Left colon (tissue), 2 donors: Measurements from ENCODE around the gene C12orf42. TPM values are rescaled to one million over a fixed set of nuclear protein-coding genes. Genes with fewer than 3 reads are reported as not detected.

Experiments used
- ATAC-seq: fragments of 200-7000 bp; cut with Tn5 transposase; one replicate; pipeline ENCODE4 v1.9.1; 2020; ENCODE audit warnings: mild to moderate bottlenecking, moderate library complexity
- DNase-seq, 2 donors: peaks; one replicate each; pipeline ENCODE4 v3.0.0-alpha.2; 2020
- intact Hi-C, 2 donors: fragments of 100-400 bp; cut with DNase I in 1 of 2; cut with micrococcal nuclease in 1 of 2; formaldehyde crosslinking; loops; one replicate each; pipeline versions ENCODE4 v1.11.2 to v1.14.0; 2022; cut with DNase I, micrococcal nuclease
- total RNA-seq, 2 donors: library from RNA; stranded (reverse); fragmentation: NEBNext Ultra II Directional; extraction: Animal tissue kit (Norgen Biotek cat#: 25700); gene quantifications; one replicate each; pipeline ENCODE4 v1.2.1, GENCODE V29; 2021
- donor health status: DM: no; HTN: no; CAD: no.
- donor health status: DM: yes; HTN: yes; CAD: no.

C12orf42 gene
- total RNA-seq, 2 donors from 2014 or later: not detected

DNA sequence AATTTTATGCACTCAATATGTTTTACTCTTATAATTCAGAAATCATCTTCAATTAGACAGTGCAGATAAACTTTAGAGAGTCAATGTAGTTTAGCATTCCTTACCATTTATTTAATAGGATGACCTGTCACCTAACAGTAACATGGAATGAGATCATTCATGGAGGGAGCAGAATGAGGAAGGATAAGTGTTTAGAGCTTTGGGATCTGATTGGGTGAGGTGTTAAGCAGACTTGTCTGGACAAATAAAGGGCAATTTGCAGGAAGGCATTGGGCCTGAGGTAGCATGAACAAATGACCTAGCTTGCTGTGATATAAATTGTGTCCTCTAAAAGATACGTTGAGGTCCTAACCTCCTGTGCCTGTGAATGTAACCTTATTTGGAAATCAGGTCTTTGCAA is 187.4 kb downstream of the C12orf42 start:
- ATAC-seq (peak; percentile 35), DNase-seq (no peak)
- intact Hi-C loops: no loop called here

DNA sequence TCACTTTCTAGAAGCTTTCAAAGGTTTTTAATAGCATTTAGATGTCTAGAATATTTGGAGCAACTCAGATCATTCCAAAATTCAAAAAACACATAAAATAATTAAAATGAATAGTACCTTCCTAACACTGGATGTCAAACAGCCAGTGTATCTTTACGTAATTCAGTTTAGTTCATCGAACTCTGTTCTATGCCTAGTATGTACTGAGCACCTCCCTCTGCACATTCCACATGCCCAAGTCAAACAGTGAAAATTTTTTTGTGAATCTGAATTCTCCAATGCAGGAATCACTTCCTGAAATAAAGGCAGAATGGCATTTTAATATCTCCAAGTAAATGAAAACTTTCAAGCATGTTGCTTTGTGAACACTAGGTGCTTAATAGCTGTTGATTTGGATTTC is 192.3 kb downstream of the C12orf42 start:
- intact Hi-C loops: no loop called here
- ATAC-seq: no peak
- no peak for DNase-seq

DNA sequence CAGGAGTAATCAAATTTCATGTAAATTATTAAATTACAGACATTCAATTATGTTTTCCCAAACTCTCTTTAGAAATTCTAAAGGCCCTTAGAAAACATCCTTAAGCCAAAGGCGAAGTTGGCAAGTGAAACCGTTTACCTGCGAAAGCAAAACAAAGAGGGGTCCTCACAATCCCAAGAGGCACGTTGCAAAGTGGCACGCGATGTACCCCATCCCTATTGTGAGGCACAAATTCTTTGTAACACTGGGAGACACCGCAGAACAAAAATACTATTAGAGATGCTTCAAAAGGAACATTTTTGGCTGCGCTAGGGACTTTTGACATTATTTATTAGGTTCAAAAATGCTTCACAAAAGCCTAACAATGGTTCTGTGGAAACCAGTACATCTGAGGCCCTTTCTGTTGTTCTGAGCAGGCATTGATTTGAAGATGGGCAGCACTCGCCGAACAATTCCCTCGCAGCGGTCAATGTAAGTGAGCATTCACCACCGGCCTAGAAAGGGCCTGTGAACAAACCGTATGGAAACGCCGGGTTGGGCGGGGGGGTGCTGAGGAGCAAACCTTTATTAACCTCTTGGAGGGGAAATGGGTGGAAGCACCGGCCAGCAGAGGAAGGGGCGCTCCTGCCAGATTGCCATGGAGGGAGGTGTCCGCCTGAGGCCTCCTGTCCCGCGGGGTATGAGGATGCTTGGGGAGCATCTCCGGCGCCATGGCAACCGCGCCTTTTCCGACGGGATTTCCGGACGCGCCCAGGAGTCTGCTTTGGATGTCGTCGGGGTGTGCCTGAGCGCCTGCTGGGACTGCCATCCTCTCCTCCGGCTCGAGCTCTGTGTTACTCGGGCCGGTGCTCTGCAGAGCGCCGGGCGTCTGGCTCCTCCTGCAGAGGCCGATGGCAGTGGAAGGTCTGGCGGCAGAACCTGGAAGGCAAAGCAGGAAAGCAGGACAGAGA is 193.9 kb downstream of the C12orf42 start:
- DNase-seq (no peak), ATAC-seq (no peak)
- intact Hi-C loops: no loop called here

DNA sequence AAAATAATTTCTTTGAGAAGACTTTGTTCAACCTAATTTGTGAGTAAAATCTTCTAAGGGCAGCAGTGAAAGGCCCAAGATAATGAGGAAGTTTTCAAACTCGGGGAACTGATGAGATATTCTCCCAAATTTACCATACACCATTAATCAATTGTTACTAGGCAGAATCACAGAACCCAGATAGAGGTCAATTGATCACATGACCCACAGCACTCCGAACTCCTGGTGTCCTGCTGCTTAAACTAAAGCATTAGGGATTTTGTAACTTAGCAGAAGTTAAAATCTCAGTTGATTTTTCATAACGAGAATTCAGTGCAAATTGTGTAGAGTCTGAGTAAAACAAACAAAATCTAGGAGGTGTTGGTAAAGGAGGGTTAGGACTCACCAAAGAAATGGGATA is 207.8 kb downstream of the C12orf42 start:
- DNase-seq: no peak
- no peak for ATAC-seq
- intact Hi-C loops: no loop called here

DNA sequence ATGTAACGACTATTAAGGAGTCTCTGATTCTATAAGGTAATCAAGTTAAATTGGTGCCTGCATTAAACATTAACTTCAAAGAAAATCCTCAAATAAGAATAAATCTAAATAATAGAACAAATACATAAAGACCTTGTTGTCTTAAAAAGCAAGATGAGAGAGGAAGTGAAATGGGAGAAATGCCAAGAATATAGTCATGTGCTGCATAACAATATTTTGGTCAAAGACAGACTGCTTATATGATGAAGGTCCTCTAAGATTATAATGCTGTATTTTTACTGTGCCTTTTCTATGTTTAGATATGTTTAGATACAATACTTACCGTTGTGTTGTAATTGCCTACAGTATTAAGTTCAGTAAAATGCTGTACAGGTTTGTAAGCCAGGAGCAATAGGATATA is 213.6 kb downstream of the C12orf42 start:
- intact Hi-C loops: no loop called here
- no peak for DNase-seq
- ATAC-seq: no peak

DNA sequence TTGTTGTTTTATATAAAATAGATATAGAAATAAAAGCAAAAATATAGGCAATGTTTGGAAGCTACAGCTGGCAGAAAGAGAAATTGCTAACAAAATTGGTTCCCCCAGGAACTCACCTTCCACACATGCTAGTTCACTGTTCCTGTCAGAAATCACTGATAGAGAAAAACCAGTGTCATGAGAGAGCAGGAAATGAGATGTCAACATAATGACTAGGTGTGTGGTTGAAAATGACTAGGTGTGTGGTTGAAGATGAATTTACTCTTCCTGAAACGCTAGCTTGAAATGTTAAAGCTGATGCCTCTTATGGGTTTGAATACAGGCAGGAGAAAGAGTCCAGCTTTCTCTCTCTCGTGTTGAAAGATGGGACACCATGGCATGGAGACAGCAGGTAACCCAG is 216.3 kb downstream of the C12orf42 start:
- ATAC-seq (no peak), DNase-seq (no peak)
- intact Hi-C loops: no loop called here

DNA sequence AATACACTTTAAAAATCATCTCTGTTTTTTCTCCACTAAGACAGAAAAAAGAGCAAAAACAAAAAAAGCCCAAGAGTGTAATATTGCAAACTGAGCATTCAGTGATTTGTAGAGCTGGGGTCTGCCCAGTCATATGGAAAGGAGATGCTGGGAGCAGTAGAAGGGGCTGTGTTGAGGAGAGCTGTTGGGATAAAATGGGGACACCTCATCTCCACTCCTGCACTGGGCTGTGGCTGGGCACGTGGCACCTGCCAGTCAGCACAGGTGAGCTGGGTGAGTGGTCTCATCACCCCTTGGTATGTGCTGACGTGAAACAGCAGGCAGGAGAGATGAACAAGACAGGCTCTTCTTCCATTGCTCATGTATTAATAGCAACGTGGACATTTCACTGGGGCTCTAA is 217.4 kb downstream of the C12orf42 start:
- no peak for DNase-seq
- ATAC-seq: no peak
- intact Hi-C loops: no loop called here

DNA sequence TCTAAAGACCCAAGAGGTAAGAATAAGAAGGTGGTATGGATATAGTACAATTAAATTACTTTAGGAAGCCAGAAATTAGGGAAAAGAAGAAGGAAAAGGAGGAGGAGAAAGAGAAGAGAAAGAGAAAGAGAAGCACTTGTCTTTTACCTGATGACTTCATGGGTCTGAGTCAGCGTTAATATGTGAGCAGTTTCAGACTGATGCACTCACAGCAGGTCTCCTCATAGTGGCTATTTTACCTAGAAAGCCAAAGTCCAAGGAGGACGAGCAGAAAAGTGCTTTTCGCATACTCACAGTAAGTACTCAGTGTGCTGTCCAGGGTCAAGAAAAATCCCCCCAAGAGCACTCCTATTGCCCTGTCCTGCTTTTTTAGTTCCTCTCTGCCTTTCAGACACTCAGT is 222.1 kb downstream of the C12orf42 start:
- DNase-seq (no peak), ATAC-seq (no peak)
- intact Hi-C loops: no loop called here

DNA sequence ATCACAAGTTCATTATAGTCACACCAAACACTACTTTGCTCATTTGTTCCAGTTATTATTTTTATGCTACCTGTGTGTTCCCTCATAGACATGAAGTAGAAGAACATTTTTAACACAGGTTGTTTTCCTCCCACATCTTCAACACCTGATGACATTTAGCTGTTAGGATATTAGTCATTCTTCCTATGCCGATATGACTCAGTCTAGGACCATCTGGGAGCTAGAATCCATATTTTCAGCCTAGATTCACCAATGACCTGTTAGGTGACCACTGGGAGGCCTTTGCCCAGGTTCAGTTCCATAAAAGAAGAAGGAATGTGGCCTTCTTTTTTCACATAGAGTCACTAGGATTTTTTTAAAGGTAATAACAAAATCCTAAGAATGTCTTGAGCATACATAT is 222.8 kb downstream of the C12orf42 start:
- intact Hi-C loops: no loop called here
- ATAC-seq: no peak
- no peak for DNase-seq

DNA sequence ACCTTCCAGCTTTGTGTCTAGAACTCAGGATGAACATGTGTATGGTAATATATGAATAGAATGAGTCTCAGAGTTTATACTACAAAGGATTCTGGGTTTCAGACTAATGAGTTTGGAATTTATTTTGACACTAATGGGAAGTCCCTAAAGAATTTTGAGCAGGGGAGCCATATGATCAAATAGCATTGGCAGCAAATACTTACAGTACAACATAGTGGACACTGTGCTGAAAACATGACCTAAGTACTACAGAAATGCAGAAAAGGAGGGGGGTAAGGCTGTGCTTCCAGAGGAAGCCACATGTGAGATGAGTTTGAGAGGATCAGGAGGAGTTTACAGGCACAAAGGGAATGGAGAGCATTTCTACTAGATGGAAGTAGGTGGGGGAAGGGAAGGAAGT is 225.8 kb downstream of the C12orf42 start:
- DNase-seq (no peak), ATAC-seq (no peak)
- intact Hi-C loops: no loop called here

DNA sequence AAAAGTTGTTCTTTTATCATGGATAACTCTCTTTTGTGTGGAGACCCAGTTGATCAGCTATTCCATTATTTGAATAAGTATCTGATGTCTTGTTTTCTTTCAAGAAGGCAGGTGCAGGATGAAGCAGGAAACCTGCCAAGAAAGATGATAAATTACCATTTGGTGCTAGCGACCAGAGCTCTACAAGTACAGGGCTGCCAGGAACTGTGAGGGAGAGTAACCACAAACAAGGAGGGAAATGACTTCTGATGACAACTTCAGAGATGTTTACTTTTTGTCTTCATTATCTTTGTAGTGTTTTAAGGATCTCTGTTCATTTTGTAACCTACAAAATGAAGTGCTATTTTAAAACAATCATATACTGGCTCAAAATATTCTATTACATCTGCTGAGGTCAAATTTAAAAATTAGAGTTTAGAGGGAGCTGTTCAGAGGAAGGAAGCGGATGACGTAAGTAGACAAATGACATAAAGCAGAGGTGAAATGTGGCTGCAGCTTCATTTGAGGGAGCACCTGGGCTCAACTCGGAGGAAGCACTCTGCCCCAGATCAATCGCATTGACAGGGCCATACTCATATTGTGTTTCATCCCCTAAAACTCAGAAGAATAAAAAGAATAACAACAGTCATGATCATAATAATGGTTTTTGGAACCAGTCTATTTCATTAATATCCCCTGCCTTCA is 226.8 kb downstream of the C12orf42 start:
- no peak for ATAC-seq
- intact Hi-C loops: no loop called here
- DNase-seq: no peak

DNA sequence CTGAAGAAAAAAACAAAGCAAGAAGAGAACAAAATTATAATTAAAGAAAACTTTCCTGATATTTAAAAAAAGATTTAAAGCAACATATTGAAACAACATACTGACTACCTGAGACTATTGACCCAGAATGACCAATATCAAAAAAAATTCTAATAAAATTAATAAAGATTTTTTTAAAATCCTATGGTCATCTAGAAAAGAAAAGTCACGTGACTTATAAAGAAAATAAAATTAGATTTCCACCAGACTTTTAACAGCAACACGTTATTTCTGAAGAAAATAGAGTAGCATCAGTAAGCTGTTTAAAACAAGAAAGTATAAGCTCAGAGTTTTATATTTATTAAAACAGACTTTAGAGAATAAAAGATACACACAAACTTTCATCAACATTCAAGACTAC is 238.0 kb downstream of the C12orf42 start:
- DNase-seq: no peak
- no peak for ATAC-seq
- intact Hi-C loops: no loop called here

Other genes with a start within 250 kb of the C12orf42 start
- gene STAB2, start 91.3 kb upstream of the C12orf42 start, total RNA-seq: 1 to 10 TPM in 1 of 2 donors, under 1 TPM in 1; 0.92 to 2.0 TPM